Stimulated activated CD4-positive, alpha-beta T cell treated with anti-CD3 and anti-CD28 coated beads, TNF-alpha, amount 100 ng/mL, for 4 hours (primary cell): ENCODE results near the gene RPL31.

Experiments used
- DNase-seq, 3 experiments: peaks; one replicate each; pipeline ENCODE4 v3.0.0-alpha.2; 2020; ENCODE audit warnings: low read depth in 3 of 3

Gene RPL31

DNA sequence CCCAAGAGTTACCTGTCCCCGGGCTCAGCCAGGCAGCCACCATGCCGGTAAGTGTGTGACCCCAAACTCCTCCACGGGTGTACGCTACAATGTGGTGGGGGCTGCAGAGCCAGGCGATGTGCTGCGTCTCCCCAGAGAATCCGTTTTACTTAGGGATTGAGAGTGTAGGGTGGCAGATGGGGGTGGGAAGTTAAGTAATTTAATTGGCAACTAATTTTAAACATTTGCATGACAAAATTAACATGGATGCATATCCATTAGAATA, 26.6 kb upstream of the RPL31 start:
- DNase-seq: no peak

DNA sequence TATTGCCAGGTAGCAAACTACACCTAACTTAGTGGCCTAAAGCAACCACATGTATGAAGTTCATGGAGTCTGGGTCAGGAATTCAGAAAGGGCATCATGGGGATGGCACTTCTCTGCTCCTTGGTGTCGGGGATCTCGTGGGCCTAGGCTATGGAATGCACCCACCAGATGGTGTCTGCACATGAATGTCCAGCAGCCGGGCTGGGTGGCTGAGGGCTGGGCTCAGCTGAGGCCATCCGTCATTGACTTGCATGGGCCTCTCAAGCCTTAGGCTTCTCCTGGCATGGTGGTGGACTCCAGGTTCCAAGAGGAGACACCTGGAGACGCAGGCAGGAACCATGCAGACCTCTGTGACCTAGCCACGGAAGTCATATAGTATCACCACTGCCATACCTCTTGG, 26.0 kb upstream of the RPL31 start:
- DNase-seq: no peak

DNA sequence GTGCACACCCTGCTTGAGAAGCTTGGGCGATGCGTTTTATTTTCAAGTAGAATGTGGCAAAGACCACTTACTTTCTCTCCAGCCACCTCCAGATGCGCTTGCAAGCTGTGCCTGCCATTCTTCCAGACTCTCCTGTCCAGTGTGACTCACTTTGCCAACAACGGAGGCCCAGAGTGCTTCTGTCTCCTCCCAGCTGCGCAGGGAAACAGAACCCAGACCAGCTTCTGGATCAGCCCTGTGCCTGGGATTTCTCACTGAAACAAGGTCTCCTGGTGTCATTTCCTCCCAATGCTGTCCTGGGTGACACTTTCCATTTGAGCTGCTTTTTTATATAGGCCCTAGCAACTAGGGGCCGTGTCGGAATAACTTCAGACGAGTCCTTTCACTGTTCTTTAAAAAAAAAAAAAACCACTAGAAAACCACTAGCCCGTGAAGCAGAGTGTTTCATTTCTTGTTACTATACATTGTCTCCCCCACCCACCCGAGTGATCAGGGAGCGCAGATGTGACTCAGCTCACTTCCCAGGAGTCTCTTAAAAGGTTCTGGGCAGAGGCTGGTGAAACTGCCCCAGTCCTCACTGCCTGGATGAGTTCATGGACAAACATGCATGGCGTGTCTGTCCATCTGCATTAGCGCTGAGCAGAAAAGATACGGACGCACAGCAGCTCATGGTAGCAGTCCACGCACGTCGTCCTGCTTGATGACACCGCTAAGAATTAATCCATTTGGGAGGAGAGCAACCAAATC, 25.3 kb upstream of the RPL31 start:
- no peak for DNase-seq

DNA sequence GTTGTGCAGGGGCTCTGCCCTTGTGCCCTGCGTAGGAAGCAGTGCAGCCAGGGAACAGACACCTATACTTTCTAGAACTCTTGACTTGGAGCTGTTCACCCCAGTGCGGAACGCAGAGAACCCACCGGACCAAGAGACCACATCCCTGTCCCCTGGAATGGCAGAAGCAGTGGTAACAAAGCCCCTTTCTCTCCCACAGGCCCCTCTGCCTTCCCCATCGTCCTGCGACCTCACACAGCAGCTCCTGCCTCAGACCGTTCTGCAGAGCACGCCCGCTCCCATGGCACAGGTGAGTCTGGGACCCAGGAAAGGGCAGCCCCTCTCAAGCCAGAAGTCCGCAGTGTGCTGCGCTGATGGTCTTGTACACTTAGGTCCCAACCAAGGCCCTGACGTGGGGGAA, 24.6 kb upstream of the RPL31 start:
- DNase-seq: no peak

DNA sequence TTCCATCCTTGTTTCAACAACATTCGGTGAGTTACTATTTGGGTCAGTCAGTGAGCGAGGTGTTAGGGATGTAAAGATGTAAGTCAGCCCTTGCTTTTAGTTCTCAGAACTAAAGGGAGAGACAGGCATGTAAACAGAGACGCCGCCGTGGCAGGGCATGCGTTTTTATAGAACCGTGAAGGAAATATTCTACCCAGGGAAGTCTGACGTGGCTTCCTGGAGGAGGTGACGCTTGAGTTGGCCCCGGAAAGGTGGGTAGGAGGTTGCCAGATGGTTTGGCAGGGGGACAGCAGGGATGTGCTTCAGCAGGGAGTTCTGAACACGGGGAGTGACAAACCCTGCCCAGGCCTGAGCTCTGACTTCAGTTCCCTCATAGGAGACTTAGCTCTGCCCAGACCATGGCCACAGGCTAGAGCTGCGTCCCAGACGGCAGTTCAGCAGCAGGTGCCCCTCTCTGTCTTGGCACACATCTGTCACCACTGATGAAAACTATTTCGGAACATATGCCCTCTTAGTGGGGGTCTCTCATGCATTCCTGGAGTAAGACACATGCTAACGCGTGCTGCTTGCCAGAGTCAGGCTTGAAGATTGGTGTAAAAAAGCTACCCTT, 23.4 kb upstream of the RPL31 start:
- DNase-seq: no peak

DNA sequence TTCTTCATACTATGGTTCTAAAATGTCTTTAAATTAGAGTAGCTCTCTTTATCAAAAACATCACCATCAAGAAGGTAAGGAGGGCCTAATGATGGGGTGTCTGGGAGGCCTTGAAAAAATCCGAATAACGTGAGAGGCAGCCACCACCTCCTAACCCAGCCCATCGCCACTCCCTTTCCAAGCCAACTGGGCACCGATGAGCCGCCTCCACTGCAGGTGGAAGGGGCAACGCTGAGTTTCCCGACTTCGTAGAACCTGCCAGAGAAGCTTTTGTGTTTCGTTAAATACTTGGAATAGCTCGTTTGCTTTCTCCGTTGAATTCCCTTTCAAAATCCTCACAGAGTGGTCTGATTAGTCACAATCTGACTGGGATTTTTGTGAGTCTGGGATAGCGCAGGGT, 22.0 kb upstream of the RPL31 start:
- DNase-seq: no peak

DNA sequence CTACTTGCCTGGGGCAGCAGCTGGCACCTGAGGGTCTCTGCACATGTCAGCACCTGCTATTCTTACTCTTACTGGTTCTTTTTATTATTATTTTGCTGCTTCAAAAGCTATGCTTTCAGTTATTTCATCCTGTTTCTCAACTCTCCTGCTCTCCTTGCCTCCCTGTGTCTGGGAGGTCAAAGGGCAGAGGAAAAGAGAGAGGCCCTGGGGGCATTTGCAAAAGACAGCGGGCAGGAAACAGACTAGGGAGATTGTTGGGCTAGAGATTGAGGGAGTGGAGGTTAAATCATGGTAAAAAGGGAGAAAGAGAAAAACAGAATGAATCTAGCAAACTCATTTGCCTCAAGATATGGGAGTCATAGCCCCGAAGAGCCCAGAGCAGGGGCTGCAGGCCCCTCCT, 21.1 kb upstream of the RPL31 start:
- no peak for DNase-seq

DNA sequence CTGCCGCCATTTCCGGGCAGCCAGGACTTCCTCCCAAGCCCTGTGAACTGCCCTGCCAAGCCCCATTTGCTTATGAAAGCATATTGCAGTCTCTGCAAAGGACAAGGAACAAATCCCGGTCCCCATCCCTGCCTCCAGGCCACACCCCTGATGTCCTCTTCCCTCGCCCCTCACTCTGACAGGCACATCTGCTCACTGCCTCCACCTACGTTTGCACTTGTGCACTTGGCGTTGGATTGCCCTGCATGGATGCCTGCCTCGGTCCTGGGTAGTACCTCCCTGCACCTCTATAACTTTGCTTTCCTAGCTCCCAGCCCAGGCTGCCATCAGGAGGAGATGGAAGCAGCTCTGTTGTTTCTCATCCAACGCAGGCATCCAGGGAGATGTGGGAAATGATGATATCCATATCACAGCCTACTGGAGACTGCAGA, 19.6 kb upstream of the RPL31 start:
- no peak for DNase-seq

DNA sequence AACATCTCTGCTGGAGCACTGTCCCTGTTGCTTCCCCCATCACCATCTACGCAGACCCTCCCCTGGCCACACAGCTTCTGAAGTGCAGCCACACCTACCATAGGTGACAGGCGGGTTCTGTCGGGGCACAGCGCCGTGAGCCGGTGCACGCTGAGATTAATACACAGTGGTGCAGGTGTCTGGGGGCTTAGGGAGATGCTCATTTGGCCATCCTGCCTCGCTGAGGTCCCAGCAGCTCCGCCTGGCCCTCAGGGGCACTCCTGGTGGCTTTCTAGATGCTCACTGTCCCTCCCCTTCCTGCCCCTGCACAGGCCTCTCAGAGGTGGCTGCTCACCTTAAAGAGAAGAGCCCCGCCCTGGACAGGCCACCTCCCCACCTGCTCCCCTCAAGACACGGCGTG, 18.9 kb upstream of the RPL31 start:
- no peak for DNase-seq

DNA sequence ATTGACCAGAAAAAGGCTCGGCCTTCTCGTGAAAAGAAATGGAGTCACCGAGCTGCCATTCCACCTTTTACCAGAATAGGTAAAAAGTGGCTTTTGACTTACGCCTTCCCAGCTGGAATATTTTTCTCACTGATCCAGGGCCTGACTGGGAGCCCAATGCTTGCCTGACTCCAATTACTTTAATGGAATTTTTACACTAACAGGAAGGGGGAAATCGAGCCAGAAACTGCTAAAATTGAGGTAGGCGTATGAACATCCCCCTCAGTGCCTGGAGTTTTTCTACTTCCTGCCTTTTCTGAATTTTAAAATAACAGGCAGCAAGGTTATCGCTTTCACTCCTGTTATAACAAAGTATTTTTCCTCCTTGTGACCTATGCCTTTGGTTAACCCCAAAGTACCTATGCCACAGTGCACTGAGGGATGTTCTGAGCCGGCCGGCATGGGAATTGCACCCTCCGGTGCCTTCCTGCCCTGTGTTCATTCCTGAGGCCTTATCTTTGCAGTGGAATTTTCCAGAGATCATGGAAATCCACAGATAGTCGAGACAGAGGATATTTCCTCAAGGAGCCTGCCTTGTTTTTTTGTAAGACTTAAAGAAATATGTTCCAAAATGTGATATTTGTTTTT, 18.3 kb upstream of the RPL31 start:
- DNase-seq: no peak

DNA sequence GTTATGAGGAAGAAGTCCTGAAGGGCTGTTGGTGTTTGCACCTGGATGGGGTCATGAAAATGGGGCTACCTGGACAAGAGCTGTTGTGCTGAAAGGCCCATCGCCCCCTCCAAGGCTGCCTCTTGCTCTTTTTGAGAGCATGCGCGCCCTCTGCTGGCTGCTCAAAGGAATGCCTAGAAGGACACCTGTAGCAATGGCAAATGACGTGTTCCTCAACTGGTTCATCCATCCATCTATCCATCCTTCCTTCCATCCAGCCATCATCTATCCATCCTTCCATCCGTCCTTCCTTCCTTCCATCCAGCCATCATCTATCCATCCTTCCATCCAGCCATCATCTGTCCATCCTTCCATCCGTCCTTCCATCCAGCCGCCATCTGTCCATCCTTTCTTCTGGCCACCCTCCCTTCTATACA, 17.2 kb upstream of the RPL31 start:
- DNase-seq: peak; percentile 52 to 59 (median 54)

DNA sequence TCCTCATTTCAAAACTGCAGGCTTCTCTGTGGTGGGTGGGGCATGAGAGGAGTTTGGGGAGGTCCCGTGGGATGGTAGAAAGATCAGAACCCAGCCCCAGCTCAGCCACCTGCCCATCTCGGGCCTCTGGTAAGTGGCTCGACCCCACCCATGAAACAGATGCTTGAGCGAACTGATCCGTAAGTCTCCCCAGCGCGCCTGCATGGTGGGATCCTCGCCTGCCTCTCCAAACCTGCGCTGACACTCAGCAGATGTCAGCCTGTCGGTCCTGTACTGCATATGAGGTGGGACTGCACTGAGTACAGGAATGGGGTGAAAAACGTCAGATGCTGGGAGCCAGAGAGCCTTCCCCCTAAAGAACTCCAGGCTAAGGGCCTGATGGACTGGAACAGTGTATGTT, 15.9 kb upstream of the RPL31 start:
- DNase-seq: no peak

DNA sequence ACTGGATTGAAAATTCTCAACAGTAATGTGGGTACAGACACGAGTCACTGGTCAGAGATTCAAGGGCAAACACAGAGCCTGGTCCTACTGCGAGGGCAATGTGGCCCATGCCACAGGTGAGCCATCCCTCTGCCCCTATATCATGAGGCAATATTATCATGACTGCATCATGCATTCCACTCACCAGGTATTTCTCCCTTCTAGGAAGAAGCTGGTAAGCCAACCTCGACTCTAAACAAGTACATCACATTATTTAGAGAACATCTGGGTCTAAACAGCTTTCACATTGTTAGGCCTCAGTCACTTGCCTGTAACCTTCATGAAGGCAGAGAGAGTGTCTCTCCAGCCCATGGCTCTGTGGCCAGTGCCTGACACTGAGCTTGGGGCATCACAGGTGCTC, 14.6 kb upstream of the RPL31 start:
- no peak for DNase-seq

DNA sequence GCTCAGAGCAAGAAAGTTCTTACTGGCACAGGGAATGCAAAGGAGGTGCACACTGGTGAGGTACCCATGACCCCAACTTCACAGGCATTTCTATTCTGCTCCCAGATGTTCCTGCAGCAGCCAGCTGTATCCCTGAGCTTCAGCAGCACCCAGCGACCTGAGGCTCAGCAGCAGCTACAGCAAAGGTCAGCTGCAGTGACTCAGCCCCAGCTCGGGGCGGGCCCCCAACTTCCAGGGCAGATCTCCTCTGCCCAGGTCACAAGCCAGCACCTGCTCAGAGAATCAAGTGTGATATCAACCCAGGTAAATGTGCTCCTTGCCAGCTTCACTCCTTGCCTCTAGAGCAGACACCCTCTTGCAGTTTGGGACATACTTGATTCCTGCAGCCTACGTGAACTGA, 14.1 kb upstream of the RPL31 start:
- no peak for DNase-seq

DNA sequence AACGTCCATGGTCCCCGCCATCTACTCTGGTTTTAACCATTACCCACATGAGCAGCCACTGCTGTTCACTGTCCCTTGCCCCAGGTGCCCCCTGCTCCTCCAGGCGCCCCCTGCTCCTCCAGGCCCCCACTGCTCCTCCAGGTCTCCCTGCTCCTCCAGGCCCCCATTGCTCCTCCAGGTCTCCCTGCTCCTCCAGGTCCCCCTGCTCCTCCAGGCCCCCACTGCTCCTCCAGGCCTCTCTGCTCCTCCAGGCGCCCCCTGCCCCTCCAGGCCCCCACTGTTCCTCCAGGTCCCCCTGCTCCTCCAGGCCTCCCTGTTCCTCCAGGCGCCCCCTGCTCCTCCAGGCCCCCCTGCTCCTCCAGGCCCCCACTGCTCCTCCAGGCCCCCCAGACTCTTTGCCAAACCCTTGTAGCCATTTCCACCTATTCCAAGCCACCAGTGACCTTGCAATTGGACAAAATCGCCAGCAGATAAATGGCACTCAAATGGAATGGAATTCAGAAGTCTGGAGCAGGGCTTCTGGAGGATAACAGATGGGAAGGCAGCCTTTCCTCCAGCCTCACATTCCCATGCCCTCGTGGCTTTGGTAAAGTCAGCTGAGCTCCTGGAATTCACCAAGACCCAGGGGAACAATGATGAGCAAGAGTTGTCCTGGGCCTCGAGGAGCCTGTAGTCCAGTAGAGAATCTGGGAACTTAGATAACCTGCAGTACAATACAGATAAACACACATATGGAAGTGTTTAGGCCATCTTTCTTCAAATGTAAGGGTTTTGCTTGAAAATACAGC, 13.3 kb upstream of the RPL31 start:
- no peak for DNase-seq

DNA sequence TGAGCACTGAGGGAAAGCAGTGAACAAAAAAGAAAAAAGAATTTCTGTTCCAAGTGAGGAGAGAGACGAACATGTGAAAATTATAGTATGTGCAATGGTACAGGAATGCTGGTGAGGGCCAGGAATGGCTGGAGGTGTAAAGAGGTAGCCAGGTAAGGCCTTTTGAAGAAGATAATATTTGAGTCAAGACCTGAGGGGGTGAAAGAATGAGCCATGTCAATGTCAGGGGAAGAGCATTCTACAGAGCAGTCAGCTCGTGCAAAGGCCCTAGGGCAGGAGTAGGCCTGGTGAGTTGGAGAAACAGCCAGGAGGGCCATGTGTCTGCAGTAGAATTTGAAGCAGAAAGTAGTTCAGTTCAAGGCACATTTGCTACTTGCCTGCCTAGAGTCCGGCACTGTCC, 12.4 kb upstream of the RPL31 start:
- no peak for DNase-seq

DNA sequence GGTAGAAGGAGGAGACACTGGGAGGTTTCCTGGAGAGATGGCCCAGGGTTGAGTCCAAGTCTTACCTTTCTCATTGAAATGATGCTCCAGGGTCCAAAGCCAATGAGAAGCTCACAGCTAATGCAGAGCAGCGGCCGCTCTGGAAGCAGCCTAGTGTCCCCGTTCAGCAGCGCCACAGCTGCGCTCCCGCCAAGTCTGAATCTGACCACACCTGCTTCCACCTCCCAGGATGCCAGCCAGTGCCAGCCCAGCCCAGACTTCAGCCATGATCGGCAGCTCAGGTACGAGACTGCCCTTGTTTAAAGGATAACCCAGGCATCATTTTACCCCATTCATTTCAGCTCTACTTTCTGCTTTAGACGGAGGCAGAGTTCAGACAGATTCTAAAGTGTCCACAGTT, 11.9 kb upstream of the RPL31 start:
- no peak for DNase-seq

DNA sequence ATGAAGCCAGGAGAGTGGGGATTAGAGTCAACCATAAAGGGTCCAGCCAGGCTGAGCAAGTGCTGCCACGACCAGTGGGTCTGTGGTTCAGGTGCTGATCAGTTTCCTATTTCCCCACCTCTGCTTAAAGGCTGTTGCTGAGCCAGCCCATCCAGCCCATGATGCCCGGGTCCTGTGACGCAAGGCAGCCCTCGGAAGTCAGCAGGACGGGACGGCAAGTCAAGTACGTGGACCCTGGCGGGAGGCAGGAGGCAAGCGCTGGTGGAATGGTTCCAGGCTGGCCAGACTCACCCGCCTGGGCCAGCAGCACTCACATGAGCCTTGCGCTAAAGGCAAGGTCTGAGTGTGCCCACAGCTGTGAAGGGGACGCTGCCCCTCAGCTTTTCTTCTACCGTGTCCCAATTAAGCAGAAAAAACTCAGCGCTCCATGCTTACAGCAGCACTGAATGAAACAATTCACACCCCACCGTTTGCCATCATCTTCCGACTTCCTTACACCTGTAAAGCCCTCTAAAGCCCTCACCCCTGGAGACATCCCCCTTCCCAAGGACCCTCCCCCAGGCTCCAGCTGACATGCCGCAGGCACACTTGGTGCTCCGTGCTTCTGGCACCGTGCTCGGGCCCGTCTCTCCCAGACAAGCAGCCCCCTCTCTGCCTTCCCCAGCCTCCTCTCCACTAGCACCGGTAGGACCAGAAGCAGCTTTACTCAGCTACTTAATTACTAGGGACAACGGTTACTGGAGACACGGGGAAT, 11.3 kb upstream of the RPL31 start:
- DNase-seq: no peak

DNA sequence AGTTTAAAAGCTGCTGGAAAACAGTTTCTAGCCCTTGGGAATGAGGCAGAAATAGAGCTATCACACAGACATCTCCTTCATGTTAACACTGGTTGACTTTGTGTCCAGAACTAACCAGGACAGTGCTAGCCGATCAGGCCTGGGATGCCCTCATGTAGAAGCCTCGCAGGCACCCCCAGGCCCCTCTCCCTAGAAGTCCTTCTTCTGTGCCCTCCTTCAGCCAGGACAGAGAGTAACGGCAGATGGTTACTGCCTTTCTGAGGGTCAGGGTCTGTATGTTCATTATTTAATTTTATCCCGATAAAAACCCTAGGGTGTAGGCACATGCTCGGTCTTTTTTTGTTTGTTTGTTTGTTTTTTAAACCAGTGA, 10.7 kb upstream of the RPL31 start:
- no peak for DNase-seq

DNA sequence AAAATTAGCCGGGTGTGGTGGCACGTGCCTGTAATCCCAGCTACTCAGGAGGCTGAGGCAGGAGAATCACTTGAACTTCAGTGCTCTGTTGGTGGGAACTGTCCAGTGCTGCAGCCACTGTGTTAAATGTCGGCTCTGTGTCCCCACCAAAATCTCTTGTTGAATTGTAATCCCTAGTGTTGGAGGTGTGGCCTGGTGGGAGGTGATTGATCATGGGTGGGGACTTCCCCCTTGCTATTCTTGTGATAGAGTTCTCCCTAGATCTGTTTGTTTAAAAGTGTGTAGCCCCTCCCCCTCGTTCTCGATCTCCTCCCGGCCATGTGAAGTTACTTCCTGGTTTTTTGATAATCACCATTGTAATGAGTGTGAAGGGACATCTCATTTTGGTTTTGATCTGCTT, 9.8 kb upstream of the RPL31 start:
- DNase-seq: no peak

DNA sequence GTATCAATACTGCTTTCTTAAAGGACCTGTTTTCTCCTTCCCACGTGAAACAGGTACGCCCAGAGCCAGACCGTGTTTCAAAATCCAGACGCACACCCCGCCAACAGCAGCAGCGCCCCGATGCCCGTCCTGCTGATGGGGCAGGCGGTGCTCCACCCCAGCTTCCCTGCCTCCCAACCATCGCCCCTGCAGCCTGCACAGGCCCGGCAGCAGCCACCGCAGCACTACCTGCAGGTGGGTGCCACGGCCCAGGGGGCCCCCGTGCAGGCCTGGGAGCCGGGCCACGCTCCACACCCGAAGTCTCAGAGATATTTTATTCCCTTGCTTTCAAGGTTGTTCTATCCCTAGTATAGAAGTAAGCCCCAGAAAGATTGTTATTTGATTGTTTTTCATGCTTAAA, 8.8 kb upstream of the RPL31 start:
- DNase-seq: no peak
